ENCODE measurements around the gene KDELR1. TPM values are rescaled to one million over a fixed set of nuclear protein-coding genes. Genes with fewer than 3 reads are reported as not detected.

Gene KDELR1
- total and polyA plus RNA-seq, 2 donors from 2014 or later: 169 to 204 TPM

GRCh38 chr19:48415806-48416221 lies 24.5 kb upstream of the KDELR1 start:
- H3K27me3 ChIP-seq (ENCODE audit: control insufficient read depth, insufficient read depth, low read length): no peaks in the 10 kb centered on the region
- H3K4me3 ChIP-seq (ENCODE audit: low read length in 3 of 3): no peak overlapping the region
- peaks cover 0 to 2% (median 0%) of the 10 kb centered on the region in 3 donors for H3K4me1 ChIP-seq (ENCODE audit: control insufficient read depth in 2 of 3, insufficient read depth in 2 of 3, low read depth in 1 of 3, low read length in 3 of 3)
- DNase-seq (peak in 1 of 5 donors; percentile 80), FAIRE-seq (no peak)
- H3K36me3 ChIP-seq (ENCODE audit: control insufficient read depth in 2 of 3, insufficient read depth in 3 of 3, low read length in 3 of 3): no peaks in the 10 kb centered on the region
- H3K9ac ChIP-seq (ENCODE audit: low read length in 3 of 3): no peak overlapping the region
- no peaks in the 10 kb centered on the region for H3K9me3 ChIP-seq (ENCODE audit: control insufficient read depth in 2 of 3, insufficient read depth in 1 of 3, low read length in 3 of 3)
- H3K27ac ChIP-seq (ENCODE audit: low read depth in 2 of 2, low read length in 2 of 2): no peak overlapping the region
- intact Hi-C loops (cut with DNase I): no loop called here
- TF ChIP-seq, protein P1, sequence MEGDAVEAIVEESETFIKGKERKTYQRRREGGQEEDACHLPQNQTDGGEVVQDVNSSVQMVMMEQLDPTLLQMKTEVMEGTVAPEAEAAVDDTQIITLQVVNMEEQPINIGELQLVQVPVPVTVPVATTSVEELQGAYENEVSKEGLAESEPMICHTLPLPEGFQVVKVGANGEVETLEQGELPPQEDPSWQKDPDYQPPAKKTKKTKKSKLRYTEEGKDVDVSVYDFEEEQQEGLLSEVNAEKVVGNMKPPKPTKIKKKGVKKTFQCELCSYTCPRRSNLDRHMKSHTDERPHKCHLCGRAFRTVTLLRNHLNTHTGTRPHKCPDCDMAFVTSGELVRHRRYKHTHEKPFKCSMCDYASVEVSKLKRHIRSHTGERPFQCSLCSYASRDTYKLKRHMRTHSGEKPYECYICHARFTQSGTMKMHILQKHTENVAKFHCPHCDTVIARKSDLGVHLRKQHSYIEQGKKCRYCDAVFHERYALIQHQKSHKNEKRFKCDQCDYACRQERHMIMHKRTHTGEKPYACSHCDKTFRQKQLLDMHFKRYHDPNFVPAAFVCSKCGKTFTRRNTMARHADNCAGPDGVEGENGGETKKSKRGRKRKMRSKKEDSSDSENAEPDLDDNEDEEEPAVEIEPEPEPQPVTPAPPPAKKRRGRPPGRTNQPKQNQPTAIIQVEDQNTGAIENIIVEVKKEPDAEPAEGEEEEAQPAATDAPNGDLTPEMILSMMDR (IDR thresholded peaks at IDR 0.05; ENCODE audit: borderline replicate concordance, extremely low read depth, insufficient read depth): no peak

DNA sequence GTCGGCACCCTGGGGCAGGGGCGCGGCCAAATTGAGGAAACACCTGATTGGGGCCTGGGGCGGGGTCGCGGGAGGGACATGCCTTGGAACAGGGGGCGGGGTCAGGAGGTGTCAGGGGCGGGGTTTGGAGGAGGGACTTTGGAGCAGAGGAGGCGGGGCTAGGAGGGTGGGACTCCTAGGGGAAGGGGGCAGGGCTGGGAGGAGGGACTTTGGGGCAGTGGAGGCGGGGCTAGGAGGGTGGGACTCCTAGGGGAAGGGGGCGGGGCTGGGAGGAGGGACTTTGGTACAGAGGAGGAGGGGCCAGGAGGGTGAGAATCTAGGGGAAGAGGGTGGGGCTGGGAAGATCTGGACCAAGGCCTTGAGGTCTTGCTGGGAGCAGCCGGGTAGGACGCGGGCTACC lies 24.0 kb upstream of the KDELR1 start:
- intact Hi-C loops (cut with DNase I): no loop called here
- Histone ChIP-seq H3K27ac (ENCODE audit: low read depth in 2 of 2, low read length in 2 of 2) (no peak overlapping the region), H3K4me3 (ENCODE audit: low read length in 3 of 3) (no peak overlapping the region), H3K9me3 (ENCODE audit: control insufficient read depth in 2 of 3, insufficient read depth in 1 of 3, low read length in 3 of 3) (no peaks in the 10 kb centered on the region), H3K36me3 (ENCODE audit: control insufficient read depth in 2 of 3, insufficient read depth in 3 of 3, low read length in 3 of 3) (no peaks in the 10 kb centered on the region), H3K4me1 (ENCODE audit: control insufficient read depth in 2 of 3, insufficient read depth in 2 of 3, low read depth in 1 of 3, low read length in 3 of 3) (peaks cover 0 to 2% (median 0%) of the 10 kb centered on the region in 3 donors), H3K27me3 (ENCODE audit: control insufficient read depth, insufficient read depth, low read length) (no peaks in the 10 kb centered on the region), H3K9ac (ENCODE audit: low read length in 3 of 3) (no peak overlapping the region)
- peak; percentile 67 to 93 (median 79) for DNase-seq
- no peak for FAIRE-seq
- TF ChIP-seq, protein P1 (IDR thresholded peaks at IDR 0.05; ENCODE audit: borderline replicate concordance, extremely low read depth, insufficient read depth): no peak

GRCh38 chr19:48413879-48414587 lies 22.7 kb upstream of the KDELR1 start:
- Histone ChIP-seq H3K4me3 (ENCODE audit: low read length in 3 of 3) (peak overlapping the region in 1 of 3 donors; percentile 35), H3K27ac (ENCODE audit: low read depth in 2 of 2, low read length in 2 of 2) (no peak overlapping the region), H3K4me1 (ENCODE audit: control insufficient read depth in 2 of 3, insufficient read depth in 2 of 3, low read depth in 1 of 3, low read length in 3 of 3) (peaks cover 0 to 2% (median 0%) of the 10 kb centered on the region in 3 donors), H3K9me3 (ENCODE audit: control insufficient read depth in 2 of 3, insufficient read depth in 1 of 3, low read length in 3 of 3) (no peaks in the 10 kb centered on the region), H3K27me3 (ENCODE audit: control insufficient read depth, insufficient read depth, low read length) (no peaks in the 10 kb centered on the region), H3K9ac (ENCODE audit: low read length in 3 of 3) (no peak overlapping the region), H3K36me3 (ENCODE audit: control insufficient read depth in 2 of 3, insufficient read depth in 3 of 3, low read length in 3 of 3) (no peaks in the 10 kb centered on the region)
- intact Hi-C loops (cut with DNase I): no loop called here
- TF ChIP-seq, protein P1 (IDR thresholded peaks at IDR 0.05; ENCODE audit: borderline replicate concordance, extremely low read depth, insufficient read depth): no peak
- FAIRE-seq: no peak
- DNase-seq: peak in 3 of 5 donors; percentile 21 to 80 (median 62)

Measured in kidney (tissue), 14 donors.